Liver (tissue), 3 donors: ENCODE measurements around the gene DNAH6.

ENCODE experiments used
- CTCF ChIP-seq: fragments of 150-350 bp; IDR thresholded peaks from 2 replicates; pipeline ENCODE4 v1.5.1; 2017; ENCODE audit warnings: improper control_type of control experiment, low read depth, low read length; ENCODE audit not compliant: missing input control
- EGR1 ChIP-seq, 2 donors: IDR thresholded peaks; 2 replicates each; pipeline ENCODE4 v1.6.1; 2016 to 2018; ENCODE audit warnings: antibody characterized with exemption in 2 of 2, low read depth in 2 of 2
- GABPA ChIP-seq, 2 donors: IDR thresholded peaks in 1 of 2; conservative IDR thresholded peaks in 1 of 2; 2 replicates each; pipeline ENCODE4 v1.6.1; 2016; ENCODE audit warnings: antibody characterized with exemption in 2 of 2, mild to moderate bottlenecking in 1 of 2, moderate library complexity in 1 of 2
- HNF4A ChIP-seq, 2 donors: conservative IDR thresholded peaks; 2 replicates each; pipeline ENCODE4 v1.6.1; 2016; ENCODE audit warnings: antibody characterized with exemption in 2 of 2, mild to moderate bottlenecking in 2 of 2
- JUND ChIP-seq, 2 donors: IDR thresholded peaks; 2 replicates each; pipeline ENCODE4 v1.6.1; 2016; ENCODE audit warnings: antibody characterized with exemption in 2 of 2
- MAX ChIP-seq: IDR thresholded peaks from 2 replicates; pipeline ENCODE4 v1.6.1; 2016; ENCODE audit warnings: antibody characterized with exemption
- NR2F2 ChIP-seq: IDR thresholded peaks from 2 replicates; pipeline ENCODE4 v1.6.1; 2016; ENCODE audit warnings: antibody characterized with exemption
- RAD21 ChIP-seq, 2 donors: IDR thresholded peaks; 2 replicates each; pipeline ENCODE4 v1.6.1; 2016; ENCODE audit warnings: antibody characterized with exemption in 2 of 2, mild to moderate bottlenecking in 2 of 2
- REST ChIP-seq: IDR thresholded peaks from 2 replicates; pipeline ENCODE4 v1.6.1; 2016; ENCODE audit warnings: antibody characterized with exemption, mild to moderate bottlenecking
- RXRA ChIP-seq, 2 donors: IDR thresholded peaks; 2 replicates each; pipeline ENCODE4 v1.6.1; 2017 to 2018; ENCODE audit warnings: antibody characterized with exemption in 2 of 2, mild to moderate bottlenecking in 1 of 2
- SP1 ChIP-seq: IDR thresholded peaks from 2 replicates; pipeline ENCODE4 v1.6.1; 2018; ENCODE audit warnings: antibody characterized with exemption, mild to moderate bottlenecking
- TAF1 ChIP-seq: conservative IDR thresholded peaks from 2 replicates; pipeline ENCODE4 v1.6.1; 2016; ENCODE audit warnings: antibody characterized with exemption, mild to moderate bottlenecking
- ZBTB33 ChIP-seq: IDR thresholded peaks from 2 replicates; pipeline ENCODE4 v1.6.1; 2016; ENCODE audit warnings: antibody characterized with exemption
- donor health status: healthy.
- donor health status: healthy.

GRCh38 chr2:84643991-84644390 lies 127.7 kb downstream of the DNAH6 start:
- TF ChIP-seq CTCF (no peak), MAX (no peak), ZBTB33 (no peak), JUND (IDR thresholded peaks at IDR 0.05) (no peak), REST (no peak), SP1 (no peak), TAF1 (no peak), RXRA (IDR thresholded peaks at IDR 0.05) (no peak), EGR1 (IDR thresholded peaks at IDR 0.05; ENCODE audit: low read depth in 2 of 2) (no peak), NR2F2 (no peak), RAD21 (IDR thresholded peaks at IDR 0.05) (no peak), HNF4A (conservative IDR thresholded peaks at IDR 0.05) (no peak), GABPA (IDR thresholded peaks at IDR 0.05 in 1 of 2, conservative IDR thresholded peaks at IDR 0.05 in 1 of 2) (no peak)
